GM10248 (cell line): ENCODE results near the gene ADGRG7.

Experiments used
- CTCF ChIA-PET: fragments of 300-600 bp; sonication (Branson Sonifier 250); formaldehyde crosslinking; extraction: SDS; loops from one replicate; lab custom pipeline; 2021; ENCODE audit warnings: antibody characterized with exemption; lab: Yijun Ruan, JAX
- POLR2A ChIA-PET: fragments of 350-650 bp; sonication (Branson Sonifier 250); formaldehyde crosslinking; extraction: SDS; loops from one replicate; lab custom pipeline; 2020; ENCODE audit warnings: antibody characterized with exemption; lab: Yijun Ruan, JAX
- DNase-seq: peaks from one replicate; pipeline ENCODE4 v3.0.0; 2012; ENCODE audit errors: extremely low spot score
- CTCF ChIP-seq: IDR thresholded peaks from 2 replicates; pipeline ENCODE4 v1.5.1; 2012; ENCODE audit warnings: mild to moderate bottlenecking, low read depth; ENCODE audit errors: extremely low read depth, missing control alignments, control extremely low read depth

The ADGRG7 gene

GRCh38 chr3:100563652-100564211 lies 45.7 kb upstream of the ADGRG7 start:
- no peak for DNase-seq
- POLR2A ChIA-PET, result no interaction called here
- CTCF ChIA-PET, result interaction anchor here (2.8 to 4.8 kb wide), 2 partner anchors 16 to 101 kb away, joined by 7 to 18 read pairs; no protein-coding TSS in a partner anchor
- TF ChIP-seq CTCF, result no peak

GRCh38 chr3:100570811-100571210 lies 38.6 kb upstream of the ADGRG7 start:
- no peak for TF ChIP-seq CTCF
- DNase-seq, result no peak
- ChIA-PET POLR2A (no interaction called here), CTCF (interaction anchor here (0.9 to 2.3 kb wide), 2 partner anchors 12 to 729 kb away, joined by 3 to 8 read pairs; no protein-coding TSS in a partner anchor)

- ChIA-PET CTCF (interaction anchor here (1.0 to 4.2 kb wide), 4 partner anchors 13 to 135 kb away, joined by 3 to 34 read pairs (median 3); no protein-coding TSS in a partner anchor), POLR2A (no interaction called here)
- no peak for DNase-seq
- TF ChIP-seq CTCF, result no peak
Observed at GRCh38 chr3:100574536-100574935, 34.9 kb upstream of the ADGRG7 start.

GRCh38 chr3:100575704-100576103 lies 33.7 kb upstream of the ADGRG7 start:
- ChIA-PET POLR2A (no interaction called here), CTCF (interaction anchor here (0.6 to 4.2 kb wide), 8 partner anchors 12 to 588 kb away, joined by 3 to 34 read pairs (median 3); no protein-coding TSS in a partner anchor)
- TF ChIP-seq CTCF, result no peak
- no peak for DNase-seq

GRCh38 chr3:100577382-100578008 lies 31.9 kb upstream of the ADGRG7 start:
- DNase-seq, result no peak
- TF ChIP-seq CTCF, result no peak
- ChIA-PET POLR2A (no interaction called here), CTCF (interaction anchor here (1.4 to 4.2 kb wide), 3 partner anchors 13 to 114 kb away, joined by 3 to 34 read pairs (median 5); no protein-coding TSS in a partner anchor)

- DNase-seq, result no peak
- no peak for TF ChIP-seq CTCF
- ChIA-PET CTCF (interaction anchor here (1.3 to 3.3 kb wide), 3 partner anchors 11 to 35 kb away, joined by 3 to 24 read pairs (median 3); no protein-coding TSS in a partner anchor), POLR2A (no interaction called here)
Observed at GRCh38 chr3:100578646-100579045, 30.8 kb upstream of the ADGRG7 start.
